Activated T-helper 17 cell treated with anti-CD3 and anti-CD28 coated beads, Interleukin-2, amount 50 U/mL, for 72 hours (primary cell): ENCODE results near the gene MIER2. TPM values are rescaled to one million over a fixed set of nuclear protein-coding genes. Genes with fewer than 3 reads are reported as not detected.
"Not testable (repeated sequence)": the region's sequence is repeated elsewhere in the genome, so short reads cannot be mapped to it uniquely, and the experiment has no call there.

ENCODE experiments used
- ATAC-seq: fragments of 150-1000 bp; cut with Tn5 transposase; replicated peaks from 2 replicates; pipeline ENCODE4 v1.10.0; 2021; ENCODE audit warnings: mild to moderate bottlenecking, moderate library complexity
- H3K27ac Mint-ChIP-seq: one replicate; pipeline ENCODE4 v1.8.0; 2022; ENCODE audit warnings: mixed read lengths
- H3K27me3 Mint-ChIP-seq: one replicate; pipeline ENCODE4 v1.8.0; 2022; ENCODE audit warnings: mixed read lengths
- H3K36me3 Mint-ChIP-seq: one replicate; pipeline ENCODE4 v1.8.0; 2022; ENCODE audit warnings: low read depth, mild to moderate bottlenecking, mixed read lengths
- H3K4me1 Mint-ChIP-seq: one replicate; pipeline ENCODE4 v1.8.0; 2022; ENCODE audit warnings: mixed read lengths
- H3K4me3 Mint-ChIP-seq: one replicate; pipeline ENCODE4 v1.8.0; 2022; ENCODE audit warnings: mild to moderate bottlenecking, mixed read lengths
- H3K9me3 Mint-ChIP-seq: one replicate; pipeline ENCODE4 v1.8.0; 2022; ENCODE audit warnings: mixed read lengths
- total RNA-seq, 2 donors: library from RNA; stranded (reverse); gene quantifications; one replicate each; pipeline ENCODE4 v1.2.3, GENCODE V29; 2022

The MIER2 gene
- 10 to 100 TPM; 23.2 TPM for total RNA-seq

- H3K36me3 Mint-ChIP-seq = peaks cover 14% of the 10 kb centered on the region
- H3K4me1 Mint-ChIP-seq = peaks cover 20% of the 10 kb centered on the region
- no peaks in the 10 kb centered on the region for H3K27me3 Mint-ChIP-seq
- H3K27ac Mint-ChIP-seq = peak within 1 kb of the TSS; percentile 92
- H3K4me3 Mint-ChIP-seq = peak within 1 kb of the TSS; percentile 91
- H3K9me3 Mint-ChIP-seq = peaks cover 6% of the 10 kb centered on the region
- peak; percentile 98 for ATAC-seq
Observed at GRCh38 chr19:344625-345319, at the start of gene MIER2. TSS of gene MIER2 (minus strand) at chr19:344796. CDS start at chr19:344782, 14 bp downstream.

GRCh38 chr19:393560-393959 lies 49.0 kb upstream of the MIER2 start:
- H3K4me1 Mint-ChIP-seq = peaks cover 11% of the 10 kb centered on the region
- not testable (repeated sequence) for H3K36me3 Mint-ChIP-seq, H3K9me3 Mint-ChIP-seq, H3K4me3 Mint-ChIP-seq, H3K27me3 Mint-ChIP-seq, ATAC-seq
- H3K27ac Mint-ChIP-seq = peak overlapping the region; percentile 81

GRCh38 chr19:392375-392970 lies 47.9 kb upstream of the MIER2 start:
- Mint-ChIP-seq H3K36me3 (peaks cover 6% of the 10 kb centered on the region), H3K9me3 (peaks cover 9% of the 10 kb centered on the region), H3K27ac (peak overlapping the region; percentile 81), H3K4me3 (no peak overlapping the region), H3K4me1 (peaks cover 11% of the 10 kb centered on the region), H3K27me3 (peaks cover 2% of the 10 kb centered on the region)
- no peak for ATAC-seq

- H3K4me3 Mint-ChIP-seq = no peak overlapping the region
- H3K27me3 Mint-ChIP-seq = peaks cover 4% of the 10 kb centered on the region
- H3K9me3 Mint-ChIP-seq = peaks cover 9% of the 10 kb centered on the region
- no peak overlapping the region for H3K27ac Mint-ChIP-seq
- peaks cover 11% of the 10 kb centered on the region for H3K4me1 Mint-ChIP-seq
- ATAC-seq = no peak
- peaks cover 6% of the 10 kb centered on the region for H3K36me3 Mint-ChIP-seq
Observed at GRCh38 chr19:391726-392374, 47.3 kb upstream of the MIER2 start.

GRCh38 chr19:391207-391557 lies 46.6 kb upstream of the MIER2 start:
- Mint-ChIP-seq H3K9me3 (peaks cover 9% of the 10 kb centered on the region), H3K4me1 (peaks cover 11% of the 10 kb centered on the region), H3K4me3 (no peak overlapping the region), H3K27me3 (peaks cover 7% of the 10 kb centered on the region), H3K27ac (no peak overlapping the region), H3K36me3 (peaks cover 6% of the 10 kb centered on the region)
- peak; percentile 50 for ATAC-seq

- H3K27me3 Mint-ChIP-seq = peaks cover 13% of the 10 kb centered on the region
- peaks cover 8% of the 10 kb centered on the region for H3K4me1 Mint-ChIP-seq
- H3K27ac Mint-ChIP-seq = no peak overlapping the region
- H3K9me3 Mint-ChIP-seq = peaks cover 6% of the 10 kb centered on the region
- no peak overlapping the region for H3K4me3 Mint-ChIP-seq
- peaks cover 6% of the 10 kb centered on the region for H3K36me3 Mint-ChIP-seq
- no peak for ATAC-seq
Observed at GRCh38 chr19:390386-391206, 46.0 kb upstream of the MIER2 start.

GRCh38 chr19:389935-390289 lies 45.3 kb upstream of the MIER2 start:
- Mint-ChIP-seq H3K9me3 (peaks cover 4% of the 10 kb centered on the region), H3K4me3 (no peak overlapping the region), H3K27me3 (peaks cover 16% of the 10 kb centered on the region), H3K27ac (no peak overlapping the region), H3K36me3 (peaks cover 6% of the 10 kb centered on the region), H3K4me1 (peaks cover 6% of the 10 kb centered on the region)
- ATAC-seq = no peak

GRCh38 chr19:389255-389934 lies 44.8 kb upstream of the MIER2 start:
- peaks cover 4% of the 10 kb centered on the region for H3K9me3 Mint-ChIP-seq
- H3K4me3 Mint-ChIP-seq = no peak overlapping the region
- no peak overlapping the region for H3K27ac Mint-ChIP-seq
- peaks cover 16% of the 10 kb centered on the region for H3K27me3 Mint-ChIP-seq
- peak; percentile 39 for ATAC-seq
- H3K4me1 Mint-ChIP-seq = peaks cover 6% of the 10 kb centered on the region
- peaks cover 6% of the 10 kb centered on the region for H3K36me3 Mint-ChIP-seq

GRCh38 chr19:388691-389090 lies 44.1 kb upstream of the MIER2 start:
- H3K27ac Mint-ChIP-seq = no peak overlapping the region
- H3K4me1 Mint-ChIP-seq = peaks cover 6% of the 10 kb centered on the region
- peaks cover 16% of the 10 kb centered on the region for H3K27me3 Mint-ChIP-seq
- H3K4me3 Mint-ChIP-seq = no peak overlapping the region
- H3K9me3 Mint-ChIP-seq = peaks cover 4% of the 10 kb centered on the region
- peaks cover 6% of the 10 kb centered on the region for H3K36me3 Mint-ChIP-seq
- ATAC-seq = no peak

GRCh38 chr19:387777-388176 lies 43.2 kb upstream of the MIER2 start:
- H3K9me3 Mint-ChIP-seq = no peaks in the 10 kb centered on the region
- H3K27me3 Mint-ChIP-seq = peaks cover 21% of the 10 kb centered on the region
- no peak overlapping the region for H3K4me3 Mint-ChIP-seq
- H3K4me1 Mint-ChIP-seq = peaks cover 8% of the 10 kb centered on the region
- no peak for ATAC-seq
- H3K36me3 Mint-ChIP-seq = peaks cover 2% of the 10 kb centered on the region
- no peak overlapping the region for H3K27ac Mint-ChIP-seq

- Mint-ChIP-seq H3K27me3 (peaks cover 27% of the 10 kb centered on the region), H3K4me1 (peaks cover 12% of the 10 kb centered on the region), H3K4me3 (peak overlapping the region; percentile 10)
- not testable (repeated sequence) for H3K36me3 Mint-ChIP-seq, ATAC-seq, H3K9me3 Mint-ChIP-seq, H3K27ac Mint-ChIP-seq
Observed at GRCh38 chr19:386632-387301, 42.2 kb upstream of the MIER2 start.

GRCh38 chr19:386189-386588 lies 41.6 kb upstream of the MIER2 start:
- H3K4me1 Mint-ChIP-seq = peaks cover 12% of the 10 kb centered on the region
- not testable (repeated sequence) for H3K9me3 Mint-ChIP-seq, H3K36me3 Mint-ChIP-seq, ATAC-seq, H3K27ac Mint-ChIP-seq
- H3K27me3 Mint-ChIP-seq = peaks cover 28% of the 10 kb centered on the region
- peak overlapping the region; percentile 10 for H3K4me3 Mint-ChIP-seq

- H3K27ac Mint-ChIP-seq = no peak overlapping the region
- H3K4me3 Mint-ChIP-seq = peak overlapping the region; percentile 65
- peaks cover 28% of the 10 kb centered on the region for H3K27me3 Mint-ChIP-seq
- H3K36me3 Mint-ChIP-seq = peaks cover 6% of the 10 kb centered on the region
- peaks cover 12% of the 10 kb centered on the region for H3K4me1 Mint-ChIP-seq
- H3K9me3 Mint-ChIP-seq = no peaks in the 10 kb centered on the region
- ATAC-seq = peak; percentile 52
Observed at GRCh38 chr19:384799-385169, 40.2 kb upstream of the MIER2 start.
